GM06990 (cell line): Measurements from ENCODE around the gene THOC6.

Experiments
- DNase-seq: peaks from one replicate; pipeline ENCODE4 v3.0.0-alpha.2; 2011; ENCODE audit not compliant: insufficient read length; ENCODE audit errors: extremely low read depth
- H3K27me3 ChIP-seq: replicated peaks from 2 replicates; pipeline ENCODE4 v1.6.0; 2011; ENCODE audit warnings: low read length; ENCODE audit not compliant: control insufficient read depth, insufficient read depth
- H3K36me3 ChIP-seq: 2 replicates; pipeline ENCODE4 v1.5.1; 2011; ENCODE audit warnings: low read length; ENCODE audit not compliant: control insufficient read depth, insufficient read depth
- H3K4me3 ChIP-seq: replicated peaks from 2 replicates; pipeline ENCODE4 v1.5.1; 2011; ENCODE audit warnings: low read depth, mild to moderate bottlenecking, control low read depth, low read length
- TF ChIP-seq, protein P1 (sequence below): IDR thresholded peaks from 2 replicates; pipeline ENCODE4 v1.5.1; 2011; ENCODE audit warnings: low read length, control low read depth, mild to moderate bottlenecking, inconsistent platforms; ENCODE audit not compliant: insufficient read depth, poor library complexity, severe bottlenecking

The THOC6 gene

GRCh38 chr16:3027983-3028715, 4.3 kb downstream of the THOC6 start:
- Histone ChIP-seq H3K27me3 (peaks cover 6% of the 10 kb centered on the region), H3K36me3 (peaks cover 15% of the 10 kb centered on the region), H3K4me3 (no peak overlapping the region)
- TF ChIP-seq, protein P1, sequence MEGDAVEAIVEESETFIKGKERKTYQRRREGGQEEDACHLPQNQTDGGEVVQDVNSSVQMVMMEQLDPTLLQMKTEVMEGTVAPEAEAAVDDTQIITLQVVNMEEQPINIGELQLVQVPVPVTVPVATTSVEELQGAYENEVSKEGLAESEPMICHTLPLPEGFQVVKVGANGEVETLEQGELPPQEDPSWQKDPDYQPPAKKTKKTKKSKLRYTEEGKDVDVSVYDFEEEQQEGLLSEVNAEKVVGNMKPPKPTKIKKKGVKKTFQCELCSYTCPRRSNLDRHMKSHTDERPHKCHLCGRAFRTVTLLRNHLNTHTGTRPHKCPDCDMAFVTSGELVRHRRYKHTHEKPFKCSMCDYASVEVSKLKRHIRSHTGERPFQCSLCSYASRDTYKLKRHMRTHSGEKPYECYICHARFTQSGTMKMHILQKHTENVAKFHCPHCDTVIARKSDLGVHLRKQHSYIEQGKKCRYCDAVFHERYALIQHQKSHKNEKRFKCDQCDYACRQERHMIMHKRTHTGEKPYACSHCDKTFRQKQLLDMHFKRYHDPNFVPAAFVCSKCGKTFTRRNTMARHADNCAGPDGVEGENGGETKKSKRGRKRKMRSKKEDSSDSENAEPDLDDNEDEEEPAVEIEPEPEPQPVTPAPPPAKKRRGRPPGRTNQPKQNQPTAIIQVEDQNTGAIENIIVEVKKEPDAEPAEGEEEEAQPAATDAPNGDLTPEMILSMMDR, result peak; percentile 87
- DNase-seq, result peak; percentile 87

- DNase-seq, result no peak
- Histone ChIP-seq H3K27me3 (peaks cover 6% of the 10 kb centered on the region), H3K36me3 (peaks cover 15% of the 10 kb centered on the region), H3K4me3 (no peak overlapping the region)
- TF ChIP-seq, protein P1, result no peak
Measured at GRCh38 chr16:3028716-3029319, 5.0 kb downstream of the THOC6 start.

DNA sequence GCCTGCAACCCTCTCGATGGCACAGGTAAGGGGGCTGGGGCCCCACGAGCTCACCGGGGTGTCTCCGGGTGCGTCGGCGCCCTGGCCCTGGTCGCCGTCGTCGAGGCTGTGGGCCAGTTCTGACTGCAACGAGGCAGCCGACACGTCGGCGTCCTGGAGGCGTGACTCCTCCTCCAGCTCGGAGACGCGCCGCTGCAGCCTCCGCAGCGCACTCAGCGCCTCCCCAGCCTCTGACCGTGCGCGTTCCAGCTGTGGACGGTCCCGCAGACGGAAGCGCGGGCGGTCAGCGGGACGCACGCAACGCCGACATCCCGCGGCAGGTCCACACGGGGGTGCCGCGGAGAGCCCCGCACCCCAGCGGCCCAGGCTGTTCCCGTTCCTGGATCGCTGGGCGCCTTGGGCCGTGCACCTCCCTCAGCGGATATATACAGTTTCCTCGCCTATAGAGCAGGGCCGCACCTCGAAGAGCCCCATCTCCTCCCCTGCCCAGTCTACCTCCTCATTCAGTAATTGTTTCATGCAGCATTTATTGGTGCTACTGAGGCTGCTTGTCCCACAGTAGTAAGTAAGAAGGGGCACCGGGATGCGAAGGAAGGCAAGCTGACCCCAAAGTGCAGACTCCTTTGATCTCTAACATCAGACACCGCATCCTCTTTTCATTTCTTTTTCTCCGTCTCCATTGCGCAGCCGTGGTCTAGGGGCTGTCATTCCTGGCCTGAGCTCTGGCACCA, 5.8 kb downstream of the THOC6 start:
- Histone ChIP-seq H3K4me3 (no peak overlapping the region), H3K27me3 (peaks cover 6% of the 10 kb centered on the region)
- DNase-seq, result peak; percentile 59

GRCh38 chr16:3030222-3031212, 6.7 kb downstream of the THOC6 start:
- no peak for DNase-seq
- Histone ChIP-seq H3K4me3 (no peak overlapping the region), H3K36me3 (peaks cover 15% of the 10 kb centered on the region), H3K27me3 (peaks cover 7% of the 10 kb centered on the region)
- TF ChIP-seq, protein P1, result no peak

More for the DNA sequence above, 5.8 kb downstream of the THOC6 start:
- TF ChIP-seq, protein P1, result no peak
- H3K36me3 ChIP-seq, result peaks cover 15% of the 10 kb centered on the region

DNA sequence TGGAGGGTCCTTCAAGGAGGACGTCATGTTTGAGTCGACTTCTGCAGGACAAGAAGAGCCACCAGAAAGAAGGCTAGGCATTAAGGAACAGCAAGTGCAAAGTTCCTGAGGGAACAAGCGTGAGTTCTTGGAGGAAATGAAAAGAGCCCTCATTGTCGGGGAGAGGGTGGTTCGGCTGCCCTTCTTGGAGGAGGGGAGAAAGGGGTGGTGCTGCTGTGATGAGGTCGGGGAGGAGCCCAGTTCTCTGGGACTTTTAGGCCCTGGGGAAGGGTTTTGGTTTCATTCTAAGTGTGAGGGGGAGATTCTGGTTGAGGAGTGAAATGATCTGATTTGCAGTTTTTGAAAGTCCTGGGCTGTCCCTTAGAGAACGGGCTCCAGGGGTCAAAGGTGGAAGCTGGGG, 8.8 kb downstream of the THOC6 start:
- Histone ChIP-seq H3K36me3 (no peaks in the 10 kb centered on the region), H3K4me3 (no peak overlapping the region), H3K27me3 (peaks cover 9% of the 10 kb centered on the region)
- DNase-seq, result no peak
- TF ChIP-seq, protein P1, result no peak
